ENCODE measurements around the gene CCNL2.

Gene CCNL2

DNA sequence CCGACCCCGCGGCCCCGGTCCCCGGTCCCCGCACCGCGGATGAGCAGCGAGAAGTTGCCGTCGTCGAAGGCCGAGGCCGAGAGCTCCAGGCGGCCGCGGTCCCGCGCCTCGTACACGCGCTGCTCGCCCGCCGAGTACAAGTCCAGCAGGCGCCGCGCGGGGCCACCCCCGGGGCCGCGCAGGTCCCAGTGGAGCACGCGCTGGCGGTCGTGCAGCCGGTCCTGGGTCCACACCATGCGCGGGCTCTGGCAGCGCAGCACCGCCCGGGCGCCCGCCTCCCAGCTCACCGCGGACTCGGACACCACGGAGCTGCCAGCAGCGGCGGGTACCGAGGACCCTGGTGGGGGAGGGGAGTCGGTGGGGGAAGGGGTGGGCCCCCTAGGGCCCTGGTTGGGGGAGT, 43.7 kb downstream of the CCNL2 start:
- DNase-seq, result peak; percentile 31 to 75 (median 58)

DNA sequence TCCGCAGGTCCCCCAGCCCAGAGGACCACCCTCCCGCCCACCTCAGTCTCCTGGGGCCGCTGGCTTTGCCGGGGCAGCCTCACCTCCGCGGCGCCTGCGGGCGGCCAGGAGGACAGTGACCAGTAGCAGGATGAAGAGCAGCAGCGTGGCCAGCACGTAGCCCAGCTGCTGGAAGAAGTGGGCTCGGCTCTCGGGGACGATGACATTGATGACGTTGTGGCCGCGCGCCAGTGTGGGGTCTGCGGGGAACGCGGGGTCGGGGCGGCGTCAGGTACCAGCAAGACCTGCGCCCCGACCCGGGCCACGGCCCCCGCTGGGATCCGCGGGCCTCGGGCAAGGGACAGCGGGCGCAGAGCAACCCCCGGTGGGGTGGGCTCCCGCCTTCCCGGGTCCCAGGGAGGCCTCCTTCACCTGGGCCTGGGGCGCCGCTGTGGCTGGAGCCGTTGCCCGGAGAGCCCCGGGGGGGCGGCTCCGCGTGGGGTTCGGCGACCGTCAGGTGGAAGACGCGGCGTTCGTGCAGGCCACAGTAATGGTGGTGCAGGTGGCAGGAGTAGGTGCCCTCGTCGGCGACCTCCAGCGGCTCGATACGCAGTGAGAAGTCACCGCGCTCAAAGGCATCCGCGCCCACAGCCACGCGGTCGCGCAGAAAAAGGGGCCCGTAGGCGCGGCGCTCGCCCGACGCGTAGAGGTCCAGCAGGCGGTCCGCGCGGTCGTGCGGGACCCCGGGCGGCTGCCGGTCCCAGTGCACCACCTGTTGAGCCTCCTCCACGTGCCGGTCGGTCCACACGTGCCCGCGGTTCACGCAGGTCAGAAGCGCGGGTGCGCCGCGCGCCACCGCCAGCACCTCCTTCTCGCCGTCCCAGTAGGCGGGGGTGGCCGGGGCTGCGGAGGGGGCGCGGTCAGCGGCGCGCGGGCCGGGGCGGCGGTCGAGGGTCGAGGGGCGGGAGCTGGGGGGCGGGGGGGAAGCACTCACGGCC, 44.6 kb downstream of the CCNL2 start:
- DNase-seq, result no peak

DNA sequence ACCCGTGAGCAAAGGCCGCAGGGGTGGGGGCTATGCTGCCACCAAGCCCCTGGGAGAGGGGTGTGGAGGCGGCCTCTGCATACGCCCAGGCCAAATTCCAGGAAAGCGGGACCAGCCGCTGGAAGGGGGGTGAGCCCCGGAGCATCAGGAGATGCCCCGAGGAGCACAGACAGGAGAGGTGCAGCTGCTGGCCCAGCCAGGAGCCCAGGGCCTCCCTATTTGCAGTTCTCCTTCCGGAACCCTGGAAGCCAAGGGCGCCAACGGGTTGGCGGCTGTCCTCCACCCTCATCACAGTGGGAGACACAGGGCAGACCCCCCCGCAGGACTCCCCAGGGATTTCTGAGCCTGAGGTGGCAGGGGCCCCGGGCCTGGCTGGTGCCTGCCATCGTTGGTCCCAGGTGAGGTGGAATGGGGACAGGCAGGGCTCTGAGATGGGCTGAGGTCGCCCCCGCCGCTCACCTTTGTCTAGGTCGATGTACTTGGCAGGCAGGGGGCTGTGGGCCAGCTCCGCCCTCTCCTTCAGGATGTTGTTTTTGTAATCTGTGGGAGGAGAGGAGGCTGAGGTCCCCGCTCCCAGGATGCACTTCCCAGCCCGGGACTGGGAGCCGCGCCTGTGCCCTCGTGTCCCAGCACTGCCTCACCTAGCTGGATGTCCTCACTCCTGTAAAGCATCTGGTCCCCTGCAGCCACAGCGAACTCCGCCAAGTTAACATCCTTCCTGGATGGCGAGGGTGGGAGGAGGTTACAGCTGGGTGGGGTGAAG, 45.6 kb downstream of the CCNL2 start:
- DNase-seq, result no peak

DNA sequence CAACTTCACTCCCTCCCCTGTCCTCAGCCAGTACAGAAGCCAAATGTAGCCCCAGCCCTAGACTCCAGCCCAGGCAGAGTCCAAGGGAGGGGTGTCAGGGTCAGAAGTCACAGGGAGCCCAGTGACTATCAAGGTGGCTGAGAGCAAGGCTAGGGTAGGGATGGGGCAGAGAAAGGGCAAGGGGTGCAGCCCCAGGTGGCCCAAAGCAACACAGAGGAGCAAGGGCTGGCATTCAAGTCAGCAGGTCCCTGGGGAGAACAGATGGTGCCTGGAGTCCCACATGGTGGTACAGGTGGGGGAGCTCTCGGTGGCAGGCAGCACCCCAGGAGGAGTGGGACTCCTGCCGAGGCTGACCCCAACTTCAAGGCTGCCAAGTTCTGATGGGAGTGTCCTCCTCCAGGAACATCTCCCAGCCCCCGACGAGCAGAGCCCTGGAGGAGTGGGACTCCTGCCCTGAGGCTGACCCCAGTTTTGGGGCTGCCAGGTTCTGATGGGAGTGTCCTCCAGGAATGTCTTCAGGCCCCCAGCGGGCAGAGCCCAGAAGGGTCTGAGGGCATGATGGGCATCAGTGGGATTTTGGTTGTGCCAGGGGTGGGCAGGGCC, 46.2 kb downstream of the CCNL2 start:
- no peak for DNase-seq

DNA sequence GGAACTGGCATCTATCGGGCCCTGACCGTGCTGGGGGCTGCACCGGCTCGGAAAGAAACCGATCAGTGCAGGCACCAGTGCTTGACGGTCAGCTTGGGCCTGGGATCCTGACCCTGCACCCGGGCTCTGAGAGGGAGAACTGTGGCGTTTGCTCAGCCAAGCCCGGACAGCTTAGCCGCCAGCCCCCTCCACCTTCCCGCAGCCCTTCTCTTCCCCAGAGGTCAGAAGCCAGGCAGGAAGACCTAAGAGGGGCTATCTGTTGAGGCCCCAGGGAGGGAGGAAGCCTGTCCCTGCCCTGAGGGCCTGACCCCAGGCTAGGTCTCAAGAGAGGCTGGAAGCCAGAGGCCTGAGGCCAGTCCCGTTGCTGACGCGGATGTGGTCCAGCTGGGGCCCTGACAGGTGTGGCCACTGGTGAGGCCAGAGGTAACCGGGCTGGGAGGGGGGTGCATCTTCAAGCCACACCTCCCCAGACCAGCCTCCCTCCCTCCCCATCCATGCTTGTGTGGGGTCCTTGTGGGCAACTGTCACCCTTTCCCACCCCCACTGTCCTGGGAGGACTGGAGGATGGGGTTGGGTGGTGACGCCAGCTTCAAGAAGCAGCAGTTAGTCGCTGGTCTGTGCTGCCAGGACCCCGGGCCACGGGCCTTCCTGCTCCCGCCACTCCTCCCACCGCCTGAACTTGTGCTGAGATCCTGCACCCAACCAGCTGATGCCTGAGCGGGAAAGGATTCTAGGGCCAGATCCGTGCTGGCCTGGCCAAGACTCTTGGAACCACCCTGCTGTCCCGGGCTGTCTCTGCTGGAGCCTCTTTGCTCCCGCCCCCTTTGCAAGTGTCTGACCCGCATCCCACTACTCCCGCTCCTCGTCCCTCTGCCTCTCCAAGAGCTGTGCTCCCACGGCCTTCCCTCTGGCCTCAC, 47.4 kb downstream of the CCNL2 start:
- no peak for DNase-seq

DNA sequence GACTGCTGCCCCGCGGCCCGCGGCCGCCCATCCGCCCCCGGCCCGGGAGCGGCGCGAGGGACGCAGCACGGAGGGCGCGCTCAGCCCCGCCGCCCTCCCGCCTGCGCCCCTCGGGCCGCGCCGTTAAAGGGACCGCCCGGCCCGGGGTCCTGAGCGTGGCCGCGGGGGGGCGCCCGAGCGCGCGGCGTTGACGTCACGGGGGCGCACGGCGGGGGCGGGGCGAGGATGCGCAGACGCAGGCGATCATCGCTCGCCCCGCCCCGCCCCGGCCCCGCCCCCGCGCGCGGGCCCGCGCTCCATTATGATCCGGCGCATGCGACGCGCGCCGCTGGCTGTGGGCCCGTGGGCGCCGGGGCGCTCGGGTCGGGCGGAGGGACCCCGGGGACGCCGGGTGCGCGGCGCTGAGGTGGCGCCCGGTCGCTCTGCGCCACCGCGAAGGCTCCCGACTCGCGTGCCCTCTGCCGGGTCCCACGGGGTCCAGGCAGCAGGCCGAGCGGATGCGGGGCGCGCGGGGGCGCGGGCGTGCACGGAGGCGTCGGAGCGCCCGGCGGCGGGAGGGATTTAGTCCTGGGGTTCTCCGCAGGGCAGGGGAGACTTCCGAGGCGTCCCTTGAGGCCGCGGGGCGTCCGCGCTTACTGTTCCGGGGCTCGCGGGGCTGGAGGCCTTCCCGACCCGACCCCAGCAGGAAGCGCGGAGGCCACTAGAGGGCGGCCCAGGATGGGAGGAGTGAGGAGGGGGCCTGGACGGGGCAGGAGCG, 49.7 kb downstream of the CCNL2 start, which contains the start of gene DVL1:
DVL1 (minus strand) TSS at position 163 of the 757 bp plus-strand sequence. CDS start 353 bp downstream, outside the sequence.
- peak; percentile 69 to 93 (median 88) for DNase-seq

DNA sequence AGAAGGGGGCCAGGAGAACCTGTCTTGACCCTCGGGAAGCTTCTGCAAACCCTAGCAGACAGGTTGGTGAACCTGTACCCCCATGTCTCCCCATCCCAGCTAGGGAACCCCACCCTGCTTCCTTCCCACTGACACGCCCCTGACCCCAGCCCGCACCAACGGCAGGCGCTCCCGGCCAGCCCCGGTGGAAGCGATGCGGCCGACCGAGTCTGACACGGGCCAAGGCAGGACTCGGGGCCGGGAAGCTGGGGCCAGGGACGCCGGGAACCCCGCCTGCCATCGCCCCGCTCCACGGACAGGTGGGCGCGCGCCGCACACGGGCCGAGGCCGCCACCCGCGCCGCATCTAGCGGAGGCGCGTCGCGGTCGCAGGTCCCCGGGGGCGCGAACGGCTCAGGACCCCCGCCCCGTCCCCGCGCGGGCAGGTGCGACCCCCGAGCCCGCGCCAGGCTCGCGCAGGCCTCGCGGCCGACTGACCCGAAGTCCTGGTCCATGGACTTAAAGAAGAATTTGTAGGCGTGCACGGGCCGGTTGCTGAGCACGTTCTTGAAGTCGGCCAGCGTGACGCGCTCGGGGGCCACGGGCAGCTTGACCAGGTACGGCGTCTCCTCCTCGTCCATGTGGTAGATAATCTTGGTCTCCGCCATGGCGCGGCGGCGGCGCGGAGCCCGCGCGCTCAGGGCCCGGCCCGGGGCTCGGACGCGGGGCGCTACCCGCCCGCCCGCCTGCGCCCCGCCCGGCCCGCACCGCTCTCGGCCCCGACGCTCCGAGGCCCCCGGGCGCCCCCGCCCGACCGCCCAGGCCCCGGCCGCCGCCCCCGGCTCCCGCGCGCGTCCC, 50.5 kb downstream of the CCNL2 start:
- peak in 2 of 4 experiments; percentile 7 to 30 for DNase-seq

DNA sequence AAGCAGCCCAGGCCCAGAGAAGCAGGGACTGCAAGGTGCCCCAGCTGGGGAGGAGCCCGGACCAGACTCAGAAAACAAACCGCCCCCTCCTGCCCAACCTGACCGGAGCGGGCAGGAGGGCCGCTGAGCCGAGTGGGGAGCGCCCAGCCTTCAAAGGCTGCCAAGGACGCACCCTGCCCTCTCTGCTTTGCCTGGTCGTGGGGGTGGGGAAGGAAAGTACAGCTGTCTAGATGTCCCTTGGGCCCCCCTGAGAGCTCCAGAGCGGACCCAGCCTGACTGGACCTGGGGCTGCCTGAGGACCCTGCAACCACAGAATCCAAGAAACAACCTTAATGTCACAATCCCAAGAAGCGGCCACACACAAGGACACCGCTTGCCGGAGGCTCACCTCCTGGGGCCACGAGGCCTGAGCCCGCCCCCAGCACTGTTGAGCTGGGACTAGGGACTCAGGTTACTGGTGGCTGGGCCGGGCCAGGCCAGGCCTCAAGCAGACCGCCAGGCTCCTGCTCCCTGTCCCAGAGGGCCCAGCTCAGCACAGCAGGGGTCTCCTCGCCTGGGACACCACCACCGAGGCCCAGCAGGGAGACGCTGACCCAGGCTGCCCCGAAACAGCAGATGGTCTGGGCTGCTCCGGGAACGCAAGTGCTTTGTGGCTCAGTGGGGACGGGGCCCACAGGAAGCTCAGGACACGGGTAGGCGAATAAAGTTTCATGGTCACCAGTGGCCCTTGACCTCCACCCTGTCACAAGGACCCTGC, 51.3 kb downstream of the CCNL2 start:
- DNase-seq, result no peak

DNA sequence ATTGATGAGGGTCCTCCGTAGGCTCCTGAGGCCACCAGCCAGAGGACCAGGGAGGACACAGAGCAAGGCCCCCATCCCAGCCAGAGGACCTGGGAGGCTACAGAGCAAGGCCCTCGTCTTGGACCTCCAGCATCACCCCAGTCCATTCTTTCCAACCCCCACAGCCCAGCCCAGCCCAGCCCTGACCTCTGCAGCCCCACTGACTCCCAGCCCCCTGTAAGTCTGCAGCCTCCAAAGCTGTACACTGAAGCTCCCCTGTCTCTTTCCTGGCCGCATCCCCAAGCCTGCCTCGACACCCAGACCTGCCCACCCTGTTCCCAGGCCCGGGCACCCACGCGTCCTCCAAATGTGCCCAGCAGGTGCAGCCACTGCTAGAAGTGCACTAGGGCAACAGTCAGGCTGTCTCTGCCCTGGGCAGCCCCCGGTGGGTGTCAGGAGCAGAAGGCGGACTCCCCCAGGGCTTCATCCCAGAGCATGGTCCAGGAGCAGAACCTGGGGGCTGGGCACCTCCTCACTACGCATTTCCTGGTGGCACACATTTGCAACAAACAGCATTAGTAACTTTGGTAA, 52.0 kb downstream of the CCNL2 start:
- no peak for DNase-seq

DNA sequence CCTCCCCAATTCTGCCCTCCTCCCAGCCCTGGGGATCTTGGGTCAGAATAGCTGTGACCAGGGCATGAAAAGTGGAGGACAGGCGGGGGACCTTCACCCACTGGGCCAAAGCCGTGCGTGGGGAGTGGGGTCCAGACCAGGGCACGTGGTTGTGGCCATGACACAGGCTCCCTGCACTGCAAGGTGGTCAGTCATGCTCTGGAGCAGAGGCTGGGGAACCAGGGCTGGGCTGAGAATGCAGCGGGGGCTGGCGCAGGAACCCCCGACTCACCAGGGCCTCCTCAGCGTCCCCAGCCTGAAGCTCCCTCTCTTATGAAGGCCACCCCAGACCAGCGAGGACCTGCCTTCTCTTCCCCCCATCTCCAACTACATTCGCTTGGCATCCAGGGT, 52.6 kb downstream of the CCNL2 start:
- DNase-seq, result no peak

DNA sequence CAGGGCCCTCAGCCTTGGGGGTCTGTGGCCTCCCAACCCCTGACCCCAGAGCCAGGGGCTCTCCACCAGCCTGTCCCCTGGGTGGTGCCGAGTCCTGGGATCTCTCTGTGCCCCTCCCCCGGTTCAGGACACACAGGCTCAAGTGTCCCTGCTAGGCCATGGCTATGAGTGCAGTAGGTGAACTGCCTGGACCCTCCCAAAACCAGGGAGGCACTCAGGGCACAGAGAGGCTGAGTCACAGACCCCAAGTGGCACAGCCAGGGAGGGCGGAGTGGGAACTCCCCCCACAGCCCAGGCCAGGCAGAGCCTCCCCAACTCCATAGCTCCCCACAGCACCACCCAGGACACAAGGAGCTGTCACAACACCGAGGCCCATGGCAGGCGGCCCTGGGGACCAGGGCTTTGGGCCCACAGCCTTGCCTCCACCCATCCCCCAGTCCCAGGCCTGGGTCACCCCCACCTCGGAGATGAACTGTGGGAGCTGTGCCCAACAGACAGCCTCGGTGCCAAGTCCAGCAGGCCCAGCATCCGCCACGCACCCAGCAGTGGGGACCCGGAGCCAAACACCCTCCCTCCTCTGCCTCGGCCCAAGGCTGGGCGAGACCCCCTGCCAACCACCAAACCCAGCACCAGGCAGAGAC, 53.2 kb downstream of the CCNL2 start:
- no peak for DNase-seq

DNA sequence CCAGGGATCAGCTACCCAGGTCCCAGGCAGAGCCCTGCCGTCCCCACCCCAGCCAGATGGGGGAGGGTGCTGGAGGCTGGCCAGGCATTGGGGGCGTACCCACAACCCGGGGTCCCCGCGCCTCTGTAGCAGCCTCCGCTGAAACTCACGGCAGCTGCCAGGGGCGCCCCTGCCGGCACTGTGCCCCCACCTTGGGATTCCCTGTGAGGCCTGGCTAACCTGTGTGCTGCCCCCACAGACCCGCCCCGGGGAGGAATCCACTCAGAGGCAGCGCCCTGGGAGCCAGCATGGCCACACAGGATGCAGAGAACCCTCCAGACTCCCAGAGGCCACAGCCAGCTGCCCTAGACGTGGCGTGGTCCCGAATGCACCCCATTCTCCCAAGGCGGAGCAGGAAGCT, 53.8 kb downstream of the CCNL2 start:
- DNase-seq, result no peak

DNA sequence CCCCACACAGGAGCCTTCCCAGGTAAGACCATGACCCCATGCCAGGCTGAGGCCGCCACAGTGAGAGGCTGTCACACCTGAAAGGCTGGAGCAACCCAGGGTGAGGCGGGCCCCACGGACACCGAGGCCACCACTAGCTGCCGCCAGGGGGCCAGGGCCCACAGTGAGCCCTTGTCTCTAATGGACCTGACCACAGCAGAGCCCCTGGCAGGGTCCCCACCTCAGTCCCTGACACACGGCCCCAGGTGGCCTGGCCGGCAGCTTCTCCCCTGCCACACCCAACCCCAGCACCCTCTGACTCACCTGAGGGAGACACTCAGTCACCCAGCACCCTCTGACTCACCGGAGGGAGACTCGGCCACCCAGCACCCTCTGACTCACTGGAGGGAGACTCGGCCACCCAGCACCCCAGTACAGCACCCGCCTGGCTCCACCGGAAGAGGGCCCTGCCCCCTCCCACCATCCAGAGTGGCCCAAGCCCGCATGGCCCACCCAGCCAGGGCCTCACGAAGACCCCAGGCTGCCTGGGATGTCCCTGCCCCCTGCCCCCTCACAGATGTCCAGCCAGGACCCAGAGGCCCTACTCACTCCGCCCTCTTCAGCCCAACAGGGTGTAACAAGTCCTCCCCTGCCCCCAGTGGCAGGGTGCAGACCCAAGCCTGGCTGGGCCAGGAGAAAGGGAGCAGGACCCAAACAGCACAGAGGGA, 54.3 kb downstream of the CCNL2 start:
- peak in 3 of 4 experiments; percentile 36 to 46 (median 40) for DNase-seq

DNA sequence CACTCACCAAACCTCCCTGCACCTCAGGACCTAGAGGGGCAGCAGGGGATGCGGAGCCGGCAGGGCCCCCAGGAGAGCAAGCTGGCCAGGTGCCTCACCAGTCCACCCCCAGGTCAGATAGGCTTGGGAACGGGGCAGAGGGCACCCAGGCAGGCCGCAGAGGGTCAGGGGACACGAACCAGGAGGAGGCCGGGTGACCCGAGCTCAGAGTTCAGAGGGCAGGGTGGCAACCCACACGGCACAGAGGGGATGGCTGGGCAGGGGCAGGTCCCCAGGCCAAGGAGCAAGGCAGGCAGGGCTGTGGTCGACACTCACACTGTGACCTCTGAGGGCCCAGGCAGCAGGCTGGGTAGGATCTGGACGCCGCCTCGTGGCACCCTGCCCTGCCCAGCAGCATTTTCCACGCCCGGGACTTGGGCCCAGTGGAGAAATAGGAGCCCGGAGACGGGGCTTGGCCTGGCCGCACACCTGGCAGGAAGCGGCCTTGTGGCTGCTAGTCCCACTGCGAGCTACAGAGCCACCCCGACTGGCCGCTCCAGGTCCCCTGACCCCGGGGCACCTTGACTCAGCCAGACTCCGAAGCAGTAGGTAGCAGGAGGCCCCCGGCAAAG, 55.2 kb downstream of the CCNL2 start:
- DNase-seq, result no peak

DNA sequence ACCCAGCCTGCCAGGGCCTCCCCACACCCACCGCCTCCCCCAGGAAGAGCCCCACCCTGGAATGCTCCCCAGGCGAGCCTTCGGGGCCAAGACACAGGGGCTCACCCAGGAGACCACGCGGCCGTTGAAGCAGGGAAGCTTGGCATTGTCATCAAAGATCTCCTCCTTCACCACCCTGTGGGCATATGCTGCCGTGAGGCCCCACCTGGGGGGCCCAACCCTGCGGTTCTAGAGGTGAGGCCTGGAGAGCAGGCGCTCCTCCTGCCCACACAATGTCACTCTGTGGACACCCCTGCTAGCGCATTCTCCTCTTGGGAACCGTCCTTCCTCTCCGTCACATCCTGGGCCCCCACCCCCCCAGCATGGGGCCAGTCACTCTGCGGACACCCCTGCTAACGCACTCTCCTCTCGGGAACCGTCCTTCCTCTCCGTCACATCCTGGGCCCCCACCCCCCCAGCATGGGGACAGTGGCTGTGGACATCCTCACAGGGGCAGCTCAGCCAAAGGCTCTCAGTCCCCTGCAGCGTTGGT, 56.5 kb downstream of the CCNL2 start:
- DNase-seq, result no peak

DNA sequence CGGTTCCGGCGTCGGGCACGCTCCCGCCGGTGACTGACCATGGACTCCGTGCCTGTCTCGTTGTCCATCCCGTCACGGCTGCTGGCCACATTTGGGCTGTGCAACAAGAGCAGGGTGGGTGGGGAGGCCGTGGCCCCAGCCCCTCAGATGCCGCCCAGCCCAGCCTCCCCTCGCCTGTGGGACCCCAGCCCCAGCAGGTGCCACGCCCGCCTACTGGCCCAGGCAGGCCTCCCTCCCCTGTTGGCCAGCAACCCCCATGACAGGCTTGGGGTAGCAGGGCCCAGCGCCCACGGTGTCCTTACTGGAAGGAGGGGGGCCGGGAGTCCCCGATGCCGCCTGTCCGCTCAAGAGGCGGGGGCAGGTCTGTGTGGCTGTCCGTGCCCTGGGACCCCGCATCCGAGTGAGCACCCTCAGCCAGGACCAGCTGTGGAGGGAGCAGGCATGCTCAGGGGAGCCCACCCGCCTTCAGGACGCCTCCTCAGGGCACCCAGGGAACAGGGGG, 57.0 kb downstream of the CCNL2 start:
- DNase-seq, result no peak

DNA sequence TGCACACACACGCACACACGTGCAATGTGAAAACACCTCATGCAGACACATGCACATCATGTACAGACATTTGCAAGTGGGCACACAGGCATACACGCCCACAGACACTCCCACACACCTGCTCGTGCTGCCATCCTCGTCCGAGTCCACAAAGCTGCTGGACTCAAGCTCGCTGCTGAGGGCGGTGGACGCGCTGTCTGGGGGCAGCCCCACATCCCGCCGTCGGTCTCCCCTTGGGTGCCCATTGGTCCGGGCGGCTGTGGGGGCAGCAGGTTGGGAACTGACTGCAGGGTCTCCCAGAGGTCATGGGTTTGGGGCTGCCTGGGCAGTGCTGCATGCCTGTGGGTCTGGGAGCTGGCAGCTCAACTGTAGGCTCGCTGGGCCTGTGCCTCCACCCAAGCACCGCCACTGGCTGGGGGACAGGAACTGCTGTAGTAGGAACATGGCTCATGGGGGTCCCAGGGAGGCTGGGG, 57.5 kb downstream of the CCNL2 start:
- DNase-seq, result no peak

Data from suppressor macrophage (primary cell).